HCT116 (cell line): ENCODE measurements around the gene CLDN34. TPM values are rescaled to one million over a fixed set of nuclear protein-coding genes. Genes with fewer than 3 reads are reported as not detected.

Experiments
- ATAC-seq: fragments of 200-7000 bp; cut with Tn5 transposase; 2 replicates; pipeline ENCODE4 v1.9.1; 2020; ENCODE audit warnings: mild to moderate bottlenecking, moderate library complexity
- BruUV-seq: library from RNA; stranded (reverse); fragments of 400-500 nt; replicated peaks from 2 replicates; lab custom pipeline; 2021; lab: Mats Ljungman, UMichigan
- CTCF ChIA-PET: fragments of 300-600 bp; sonication (Branson Sonifier 250); formaldehyde crosslinking; loops from one replicate; lab custom pipeline; 2021; ENCODE audit warnings: antibody characterized with exemption; lab: Charles Lee
- POLR2A ChIA-PET: fragments of 300-600, 350-600 bp; sonication (Branson Sonifier 250); formaldehyde crosslinking; loops from one replicate; lab custom pipeline; 2021; ENCODE audit warnings: antibody characterized with exemption; lab: Charles Lee
- RAD21 ChIA-PET, 2 experiments: fragments of 300-600 bp; sonication (Branson Sonifier 250); formaldehyde crosslinking; loops; one replicate each; lab custom pipeline; 2023; ENCODE audit warnings: low total read pairs in 2 of 2; ENCODE audit not compliant: uncharacterized antibody in 2 of 2, unreplicated experiment in 2 of 2, low non-redundant PET in 1 of 2; lab: Charles Lee
- DNase-seq: peaks from one replicate; pipeline ENCODE4 v3.0.0-alpha.2; 2010; ENCODE audit warnings: low read depth, low spot score
- H2AFZ ChIP-seq: fragments of 200-600 bp; shearing (Covaris generic), sonication (generic); 2 replicates; pipeline ENCODE4 v1.6.1; 2017; ENCODE audit warnings: low read depth, mixed run types, mixed read lengths, antibody characterized with exemption, low read length; ENCODE audit not compliant: poor library complexity, severe bottlenecking
- H3K27ac ChIP-seq: 2 replicates; pipeline ENCODE4 v1.5.1; 2012; ENCODE audit warnings: low read depth, low read length
- H3K27me3 ChIP-seq: fragments of 200-600 bp; sonication (generic); 2 replicates; pipeline ENCODE4 v1.6.1; 2016; ENCODE audit warnings: mixed run types, low read length, mixed read lengths; ENCODE audit not compliant: insufficient read depth
- H3K36me3 ChIP-seq, 2 experiments: fragments of 200-500 bp in 1 of 2; fragments of 200-600 bp in 1 of 2; sonication (Bioruptor generic) in 1 of 2; sonication (generic) in 1 of 2; 2 replicates each; pipeline versions ENCODE4 v1.5.1 to v1.6.1; 2014 to 2016; ENCODE audit warnings: low read length in 2 of 2, inconsistent platforms in 1 of 2, mixed read lengths in 1 of 2, mixed run types in 1 of 2; ENCODE audit not compliant: insufficient read depth in 2 of 2, control insufficient read depth in 1 of 2
- H3K4me1 ChIP-seq, 2 experiments: fragments of 200-600 bp in 1 of 2; sonication (generic) in 1 of 2; 2 replicates each; pipeline versions ENCODE4 v1.5.1 to v1.6.1; 2012 to 2017; ENCODE audit warnings: low read length in 2 of 2, inconsistent platforms in 1 of 2, mild to moderate bottlenecking in 1 of 2, mixed read lengths in 1 of 2, mixed run types in 1 of 2, moderate library complexity in 1 of 2; ENCODE audit not compliant: insufficient read depth in 2 of 2, control insufficient read depth in 1 of 2
- H3K4me2 ChIP-seq: fragments of 200-600 bp; sonication (generic); 2 replicates; pipeline ENCODE4 v1.6.1; 2017; ENCODE audit warnings: mixed run types, low read length, mixed read lengths
- H3K4me3 ChIP-seq, 2 experiments: fragments of 200-600 bp in 1 of 2; sonication (generic) in 1 of 2; replicated peaks in 1 of 2; 2 replicates each; pipeline ENCODE4 v1.5.1; 2011 to 2016; ENCODE audit warnings: low read length in 2 of 2, control low read depth in 1 of 2, low read depth in 1 of 2, mild to moderate bottlenecking in 1 of 2, mixed read lengths in 1 of 2, mixed run types in 1 of 2
- H3K79me2 ChIP-seq: fragments of 200-600 bp; sonication (generic); 2 replicates; pipeline ENCODE4 v1.6.1; 2017; ENCODE audit warnings: mild to moderate bottlenecking, mixed run types, low read length, moderate library complexity, mixed read lengths; ENCODE audit not compliant: insufficient read depth
- H3K9ac ChIP-seq: fragments of 200-600 bp; sonication (generic); 2 replicates; pipeline ENCODE4 v1.6.1; 2016; ENCODE audit warnings: low read length, mixed read lengths
- H3K9me2 ChIP-seq: fragments of 200-600 bp; sonication (generic), shearing (Covaris generic); 2 replicates; pipeline ENCODE4 v1.6.1; 2017; ENCODE audit warnings: mixed run types, mild to moderate bottlenecking, moderate library complexity; ENCODE audit not compliant: insufficient read depth
- H3K9me3 ChIP-seq, 2 experiments: fragments of 200-500 bp in 1 of 2; fragments of 200-600 bp in 1 of 2; sonication (Bioruptor generic) in 1 of 2; sonication (generic) in 1 of 2; 2 replicates each; pipeline ENCODE4 v1.6.1; 2014 to 2017; ENCODE audit warnings: low read length in 2 of 2, mixed read lengths in 2 of 2, inconsistent platforms in 1 of 2, low read depth in 1 of 2, mild to moderate bottlenecking in 1 of 2, mixed run types in 1 of 2, moderate library complexity in 1 of 2; ENCODE audit not compliant: control insufficient read depth in 1 of 2, insufficient read depth in 1 of 2
- H4K20me1 ChIP-seq: fragments of 200-600 bp; sonication (generic), shearing (Covaris generic); 2 replicates; pipeline ENCODE4 v1.6.1; 2017; ENCODE audit warnings: mixed run types, mild to moderate bottlenecking, moderate library complexity; ENCODE audit not compliant: insufficient read depth
- ATF3 ChIP-seq: IDR thresholded peaks from 2 replicates; pipeline ENCODE4 v1.6.1; 2012
- EGR1 ChIP-seq: IDR thresholded peaks from 2 replicates; pipeline ENCODE4 v1.6.1; 2012; ENCODE audit warnings: low read depth
- ELF1 ChIP-seq: IDR thresholded peaks from 2 replicates; pipeline ENCODE4 v1.6.1; 2012; ENCODE audit warnings: low read depth, borderline replicate concordance
- FOSL1 ChIP-seq: IDR thresholded peaks from 2 replicates; pipeline ENCODE4 v1.6.1; 2012; ENCODE audit warnings: low read depth
- JUND ChIP-seq: IDR thresholded peaks from 2 replicates; pipeline ENCODE4 v1.6.1; 2012
- MAX ChIP-seq: IDR thresholded peaks from 2 replicates; pipeline ENCODE4 v1.6.1; 2012
- POLR2A ChIP-seq: IDR thresholded peaks from 2 replicates; pipeline ENCODE4 v1.7.0; 2011; ENCODE audit warnings: borderline replicate concordance; ENCODE audit not compliant: insufficient read depth, insufficient read length; ENCODE audit errors: extremely low read depth
- RAD21 ChIP-seq: IDR thresholded peaks from 2 replicates; pipeline ENCODE4 v1.6.1; 2012; ENCODE audit warnings: low read depth, mild to moderate bottlenecking
- REST ChIP-seq: IDR thresholded peaks from 2 replicates; pipeline ENCODE4 v1.6.1; 2012; ENCODE audit warnings: low read depth
- SIN3A ChIP-seq: IDR thresholded peaks from 2 replicates; pipeline ENCODE4 v1.6.1; 2012; ENCODE audit warnings: low read depth
- SP1 ChIP-seq: IDR thresholded peaks from 2 replicates; pipeline ENCODE4 v1.6.1; 2012; ENCODE audit warnings: low read depth
- YY1 ChIP-seq: IDR thresholded peaks from 2 replicates; pipeline ENCODE4 v1.6.1; 2011; ENCODE audit warnings: low read length, low read depth, moderate library complexity, mild to moderate bottlenecking; ENCODE audit not compliant: insufficient replicate concordance; ENCODE audit errors: extremely low read depth
- ZBTB33 ChIP-seq: IDR thresholded peaks from 2 replicates; pipeline ENCODE4 v1.6.1; 2011; ENCODE audit warnings: mild to moderate bottlenecking, low read length, moderate library complexity; ENCODE audit not compliant: insufficient replicate concordance; ENCODE audit errors: extremely low read depth
- ZFX ChIP-seq: fragments of 450-650 bp; IDR thresholded peaks from 2 replicates; pipeline ENCODE4 v1.6.1; 2017
- intact Hi-C: fragments of 100-400 bp; cut with micrococcal nuclease; formaldehyde crosslinking; loops from 2 replicates; pipeline ENCODE4 v1.10.0; 2022
- total RNA-seq: library from RNA; stranded (reverse); gene quantifications from one replicate; pipeline ENCODE4 v1.2.1, GENCODE V29; 2021; ENCODE audit not compliant: unreplicated experiment

Gene CLDN34
- total RNA-seq, 1 experiment from 2014 or later: not detected

- TF ChIP-seq ATF3 (no peak), JUND (no peak)
Observed at GRCh38 chrX:10008483-10009056, 41.4 kb downstream of the CLDN34 start (continued).

- POLR2A ChIA-PET: no interaction called here
- H4K20me1 ChIP-seq: no peaks in the 10 kb centered on the region
- no peak for ATAC-seq
- no peaks in the 10 kb centered on the region for H3K9me2 ChIP-seq
- H3K4me1 ChIP-seq: peaks cover 0 to 5% of the 10 kb centered on the region in 2 experiments; a peak in 1 of 4 replicates
- H3K9ac ChIP-seq: no peak overlapping the region
- intact Hi-C loops: loop anchor here (10.0 kb wide), 1 partner anchor 105 kb away; no protein-coding TSS in a partner anchor
- H3K4me2 ChIP-seq: no peak overlapping the region
- H2AFZ ChIP-seq: no peak overlapping the region
- H3K4me3 ChIP-seq: no peak overlapping the region
- H3K36me3 ChIP-seq: no peaks in the 10 kb centered on the region
- DNase-seq: no peak
- no peaks in the 10 kb centered on the region for H3K27me3 ChIP-seq
- CTCF ChIA-PET: no interaction called here
- no peak overlapping the region for H3K27ac ChIP-seq
- no peaks in the 10 kb centered on the region for H3K79me2 ChIP-seq
- no peaks in the 10 kb centered on the region for H3K9me3 ChIP-seq
- RAD21 ChIA-PET: no interaction called here
- no TSS peak for BruUV-seq
- TF ChIP-seq FOSL1: no peak
- no peak for TF ChIP-seq SIN3A
Observed at GRCh38 chrX:10009741-10010140, 42.6 kb downstream of the CLDN34 start.

- Histone ChIP-seq H2AFZ (no peak overlapping the region), H3K4me1 (peaks cover 0 to 5% of the 10 kb centered on the region in 2 experiments; a peak in 1 of 4 replicates), H3K9me3 (no peaks in the 10 kb centered on the region), H3K27ac (no peak overlapping the region), H3K4me2 (no peak overlapping the region), H4K20me1 (no peaks in the 10 kb centered on the region), H3K79me2 (no peaks in the 10 kb centered on the region), H3K27me3 (no peaks in the 10 kb centered on the region), H3K9ac (no peak overlapping the region), H3K4me3 (no peak overlapping the region), H3K9me2 (no peaks in the 10 kb centered on the region), H3K36me3 (no peaks in the 10 kb centered on the region)
- BruUV-seq: no TSS peak
- no peak for TF ChIP-seq YY1
- TF ChIP-seq REST: no peak
- TF ChIP-seq MAX: no peak
- TF ChIP-seq EGR1: no peak
- TF ChIP-seq ZBTB33: no peak
- no peak for TF ChIP-seq SP1
- TF ChIP-seq POLR2A: no peak
- TF ChIP-seq ZFX: no peak
- TF ChIP-seq RAD21: no peak
- no peak for TF ChIP-seq FOSL1
- no peak for TF ChIP-seq ELF1
- CTCF ChIA-PET: no interaction called here
- no peak for DNase-seq
- intact Hi-C loops: loop anchor here (10.0 kb wide), 1 partner anchor 106 kb away; no protein-coding TSS in a partner anchor
- POLR2A ChIA-PET: no interaction called here
- RAD21 ChIA-PET: no interaction called here
- ATAC-seq: no peak
Observed at GRCh38 chrX:10010686-10011085, 43.5 kb downstream of the CLDN34 start.
